Neural crest cell (in vitro differentiated cells): ENCODE measurements around the gene DTWD2. TPM values are rescaled to one million over a fixed set of nuclear protein-coding genes. Genes with fewer than 3 reads are reported as not detected.
A peak's percentile ranks its signal among the peaks of the same experiment; 100 is the strongest.
"Not testable (repeated sequence)": the region's sequence is repeated elsewhere in the genome, so short reads cannot be mapped to it uniquely, and the experiment has no call there.

ENCODE experiments used
- DNase-seq: peaks from one replicate; pipeline ENCODE4 v3.0.0; 2021; ENCODE audit warnings: low read depth, mixed read lengths, low spot score
- H3K27ac Mint-ChIP-seq: one replicate; pipeline ENCODE4 v1.8.0; 2021; ENCODE audit warnings: mild to moderate bottlenecking, mixed read lengths; ENCODE audit not compliant: unreplicated experiment
- H3K27me3 Mint-ChIP-seq: 2 replicates; pipeline ENCODE4 v1.8.0; 2021; ENCODE audit warnings: low read depth, mild to moderate bottlenecking, mixed read lengths
- H3K36me3 Mint-ChIP-seq: 2 replicates; pipeline ENCODE4 v1.8.0; 2021; ENCODE audit warnings: low read depth, mild to moderate bottlenecking, mixed read lengths
- H3K4me1 Mint-ChIP-seq: 2 replicates; pipeline ENCODE4 v1.8.0; 2021; ENCODE audit warnings: mixed read lengths
- H3K4me3 Mint-ChIP-seq: one replicate; pipeline ENCODE4 v1.8.0; 2021; ENCODE audit warnings: mild to moderate bottlenecking, mixed read lengths
- H3K9me3 Mint-ChIP-seq: 2 replicates; pipeline ENCODE4 v1.8.0; 2021; ENCODE audit warnings: mixed read lengths
- CTCF ChIP-seq: fragments of 200-600 bp; sonication (generic); conservative IDR thresholded peaks from 2 replicates; pipeline ENCODE4 v1.5.0; 2021; ENCODE audit warnings: antibody characterized with exemption, mild to moderate bottlenecking
- total RNA-seq: library from RNA; stranded (reverse); gene quantifications from 2 replicates; pipeline ENCODE4 v1.2.1, GENCODE V29; 2021

Gene DTWD2
- total RNA-seq, 1 donor from 2014 or later, result 4.6 TPM

- TF ChIP-seq CTCF, result no peak
- Mint-ChIP-seq H3K9me3 (peaks cover 13% of the 10 kb centered on the region), H3K36me3 (peaks cover 17% of the 10 kb centered on the region), H3K4me3 (no peak overlapping the region), H3K27ac (no peak overlapping the region), H3K4me1 (no peaks in the 10 kb centered on the region), H3K27me3 (no peaks in the 10 kb centered on the region)
- DNase-seq, result no peak
Observed at GRCh38 chr5:118967059-118967508, 21.3 kb downstream of the DTWD2 start.

- H3K27me3 Mint-ChIP-seq, result no peaks in the 10 kb centered on the region
- TF ChIP-seq CTCF, result no peak
- H3K27ac Mint-ChIP-seq, result no peak overlapping the region
- H3K4me3 Mint-ChIP-seq, result no peak overlapping the region
- H3K9me3 Mint-ChIP-seq, result peaks cover 9% of the 10 kb centered on the region
- peaks cover 14% of the 10 kb centered on the region for H3K36me3 Mint-ChIP-seq
- no peaks in the 10 kb centered on the region for H3K4me1 Mint-ChIP-seq
- DNase-seq, result no peak
Observed at GRCh38 chr5:118965890-118966289, 22.5 kb downstream of the DTWD2 start.

GRCh38 chr5:118964970-118965369, 23.4 kb downstream of the DTWD2 start:
- Mint-ChIP-seq H3K36me3 (peaks cover 21% of the 10 kb centered on the region), H3K9me3 (peaks cover 15% of the 10 kb centered on the region)
- H3K27ac Mint-ChIP-seq, H3K4me1 Mint-ChIP-seq, H3K27me3 Mint-ChIP-seq, H3K4me3 Mint-ChIP-seq, DNase-seq: not testable (repeated sequence)

GRCh38 chr5:118964388-118964787, 24.0 kb downstream of the DTWD2 start:
- H3K9me3 Mint-ChIP-seq, result peaks cover 16% of the 10 kb centered on the region
- H3K4me3 Mint-ChIP-seq, H3K4me1 Mint-ChIP-seq, H3K27me3 Mint-ChIP-seq, DNase-seq: not testable (repeated sequence)
- H3K36me3 Mint-ChIP-seq, result peaks cover 26% of the 10 kb centered on the region
- peak overlapping the region; percentile 50 for H3K27ac Mint-ChIP-seq

GRCh38 chr5:118963169-118963568, 25.2 kb downstream of the DTWD2 start:
- Mint-ChIP-seq H3K36me3 (peaks cover 33% of the 10 kb centered on the region), H3K4me3 (no peak overlapping the region), H3K27me3 (no peaks in the 10 kb centered on the region), H3K4me1 (no peaks in the 10 kb centered on the region), H3K27ac (no peak overlapping the region), H3K9me3 (peaks cover 16% of the 10 kb centered on the region)
- no peak for DNase-seq
- TF ChIP-seq CTCF, result no peak

GRCh38 chr5:118960557-118960956, 27.8 kb downstream of the DTWD2 start:
- Mint-ChIP-seq H3K9me3 (peaks cover 16% of the 10 kb centered on the region), H3K4me1 (no peaks in the 10 kb centered on the region), H3K27me3 (no peaks in the 10 kb centered on the region), H3K4me3 (no peak overlapping the region), H3K36me3 (peaks cover 29% of the 10 kb centered on the region), H3K27ac (no peak overlapping the region)
- TF ChIP-seq CTCF, result no peak
- DNase-seq, result no peak

- Mint-ChIP-seq H3K27me3 (no peaks in the 10 kb centered on the region), H3K27ac (no peak overlapping the region), H3K36me3 (peaks cover 20% of the 10 kb centered on the region), H3K4me3 (no peak overlapping the region), H3K4me1 (no peaks in the 10 kb centered on the region), H3K9me3 (peaks cover 10% of the 10 kb centered on the region)
- no peak for DNase-seq
- TF ChIP-seq CTCF, result peak; percentile 68
Observed at GRCh38 chr5:118956727-118957126, 31.6 kb downstream of the DTWD2 start.
